Inferior parietal cortex (tissue), 1 donor: ENCODE data around the gene TRIM67.
"Not testable (repeated sequence)": the region's sequence is repeated elsewhere in the genome, so short reads cannot be mapped to it uniquely, and the experiment has no call there.

Experiments
- DNase-seq: peaks from one replicate; pipeline ENCODE4 v3.0.0-alpha.2; 2016; ENCODE audit errors: extremely low spot score

Gene TRIM67

DNA sequence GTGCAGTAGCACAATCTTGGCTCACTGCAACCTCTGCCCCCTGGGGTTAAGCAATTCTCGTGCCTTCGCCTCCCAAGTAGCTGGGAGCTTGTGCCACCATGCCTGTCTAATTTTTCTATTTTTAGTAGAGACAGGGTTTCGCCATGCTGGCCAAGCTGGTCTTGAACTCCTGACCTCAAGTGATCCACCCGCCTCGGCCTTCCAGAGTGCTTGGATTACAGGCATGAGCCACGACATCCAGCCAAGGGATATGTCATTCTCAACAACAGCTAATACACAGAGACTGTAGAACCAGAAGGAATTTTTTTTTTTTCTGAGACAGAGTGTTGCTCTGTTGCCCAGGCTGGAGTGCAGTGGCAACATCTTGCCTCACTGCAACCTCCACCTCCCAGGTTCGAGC is 3.7 kb upstream of the TRIM67 start:
- not testable (repeated sequence) for DNase-seq

GRCh38 chr1:231159202-231159962 is 2.5 kb upstream of the TRIM67 start:
- DNase-seq: no peak

GRCh38 chr1:231159963-231160761 is 1.7 kb upstream of the TRIM67 start:
- DNase-seq: peak; percentile 48

GRCh38 chr1:231160895-231161666 is 777 bp upstream of the TRIM67 start:
- DNase-seq: peak; percentile 19

DNA sequence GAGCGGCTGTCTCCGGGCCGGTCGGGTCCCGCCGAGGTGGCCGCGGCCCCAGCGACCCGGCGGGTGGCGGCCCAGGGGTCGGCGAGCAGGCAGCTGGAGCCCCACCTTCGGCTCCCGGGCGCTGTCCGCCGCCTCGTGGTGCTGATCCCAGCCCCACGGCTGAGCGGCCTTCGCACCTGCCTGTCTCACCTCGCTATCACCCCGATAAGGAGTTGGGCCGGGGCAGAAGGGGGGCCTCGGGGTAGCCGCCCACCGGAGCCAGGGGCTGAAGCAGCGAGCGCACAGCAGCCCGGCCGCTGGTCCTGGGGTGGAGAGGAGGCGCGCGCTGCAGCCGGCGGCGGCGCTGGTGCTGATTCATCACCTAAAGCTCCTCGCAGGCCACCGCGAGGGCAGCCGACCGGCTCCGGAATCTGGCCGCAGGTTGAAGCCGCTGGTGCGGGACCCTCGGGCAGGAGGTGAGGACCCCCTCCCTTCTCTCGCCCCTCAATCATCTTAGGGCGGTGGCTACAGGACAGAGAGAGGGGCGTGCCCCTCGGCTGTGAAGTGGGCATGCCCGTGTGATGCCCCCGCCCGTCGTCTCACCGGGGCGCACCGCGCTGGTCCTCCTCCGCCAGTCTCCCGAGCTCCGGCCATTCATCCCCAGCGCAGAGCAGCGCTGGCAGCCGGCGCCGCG is 575 bp downstream of the TRIM67 start:
- DNase-seq: no peak

DNA sequence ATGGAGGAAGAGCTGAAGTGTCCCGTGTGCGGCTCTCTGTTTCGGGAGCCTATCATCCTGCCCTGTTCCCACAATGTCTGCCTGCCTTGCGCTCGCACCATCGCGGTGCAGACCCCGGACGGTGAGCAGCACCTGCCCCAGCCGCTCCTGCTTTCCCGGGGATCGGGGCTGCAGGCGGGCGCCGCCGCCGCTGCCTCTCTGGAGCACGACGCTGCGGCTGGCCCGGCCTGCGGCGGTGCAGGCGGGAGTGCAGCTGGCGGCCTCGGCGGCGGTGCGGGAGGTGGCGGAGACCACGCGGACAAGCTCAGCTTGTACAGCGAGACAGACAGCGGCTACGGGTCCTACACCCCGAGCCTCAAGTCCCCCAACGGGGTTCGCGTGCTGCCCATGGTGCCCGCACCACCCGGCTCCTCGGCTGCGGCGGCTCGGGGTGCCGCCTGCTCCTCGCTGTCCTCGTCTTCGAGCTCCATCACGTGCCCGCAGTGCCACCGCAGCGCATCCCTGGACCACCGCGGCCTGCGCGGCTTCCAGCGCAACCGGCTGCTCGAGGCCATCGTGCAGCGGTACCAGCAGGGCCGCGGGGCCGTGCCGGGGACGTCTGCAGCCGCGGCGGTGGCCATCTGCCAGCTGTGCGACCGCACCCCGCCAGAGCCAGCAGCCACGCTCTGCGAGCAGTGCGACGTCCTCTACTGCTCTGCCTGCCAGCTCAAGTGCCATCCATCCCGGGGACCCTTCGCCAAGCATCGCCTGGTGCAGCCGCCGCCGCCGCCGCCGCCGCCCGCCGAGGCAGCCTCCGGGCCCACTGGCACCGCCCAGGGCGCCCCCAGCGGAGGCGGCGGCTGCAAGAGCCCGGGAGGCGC is 1.3 kb downstream of the TRIM67 start:
- DNase-seq: no peak

GRCh38 chr1:231163830-231164427 is 2.1 kb downstream of the TRIM67 start:
- DNase-seq: no peak

GRCh38 chr1:231165371-231165770 is 3.5 kb downstream of the TRIM67 start:
- DNase-seq: no peak

DNA sequence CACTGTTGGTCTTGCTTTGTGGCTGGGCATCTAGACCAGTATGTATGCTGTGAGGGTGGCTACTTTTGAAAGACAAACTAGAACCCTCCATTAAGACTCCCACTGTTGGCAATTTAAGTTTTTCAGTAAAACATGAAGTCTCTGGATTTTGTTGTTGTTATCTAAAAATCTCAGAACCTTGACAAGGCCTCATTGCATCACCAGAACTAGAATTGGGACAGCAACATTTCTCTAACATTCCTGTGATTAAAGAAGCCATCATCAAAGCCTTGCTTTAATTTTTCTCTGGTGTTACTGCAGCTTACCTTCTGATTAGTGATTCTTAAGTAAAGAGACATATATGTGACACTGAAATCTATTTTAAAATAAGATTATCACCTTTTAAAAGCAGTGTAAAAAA is 4.5 kb downstream of the TRIM67 start:
- DNase-seq: no peak

DNA sequence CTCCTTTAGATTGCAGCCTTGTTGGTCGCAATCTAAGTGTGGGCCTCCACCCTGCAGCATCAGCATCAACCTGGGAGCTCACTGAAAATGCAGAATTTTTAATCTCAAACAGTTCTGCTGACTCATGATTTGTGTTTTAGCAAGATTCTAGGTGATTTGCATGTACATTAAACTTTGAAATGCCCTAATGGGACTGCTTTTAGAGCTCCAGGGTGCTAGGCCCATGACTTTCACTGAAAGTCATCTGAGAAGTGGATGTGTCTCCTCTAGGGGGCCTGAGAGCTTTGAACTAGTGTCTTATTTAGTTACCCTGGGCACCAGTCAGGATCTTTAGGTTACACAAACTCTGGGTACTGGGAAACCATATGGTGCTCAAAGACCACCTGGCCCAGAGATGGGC is 9.0 kb downstream of the TRIM67 start:
- DNase-seq: no peak

DNA sequence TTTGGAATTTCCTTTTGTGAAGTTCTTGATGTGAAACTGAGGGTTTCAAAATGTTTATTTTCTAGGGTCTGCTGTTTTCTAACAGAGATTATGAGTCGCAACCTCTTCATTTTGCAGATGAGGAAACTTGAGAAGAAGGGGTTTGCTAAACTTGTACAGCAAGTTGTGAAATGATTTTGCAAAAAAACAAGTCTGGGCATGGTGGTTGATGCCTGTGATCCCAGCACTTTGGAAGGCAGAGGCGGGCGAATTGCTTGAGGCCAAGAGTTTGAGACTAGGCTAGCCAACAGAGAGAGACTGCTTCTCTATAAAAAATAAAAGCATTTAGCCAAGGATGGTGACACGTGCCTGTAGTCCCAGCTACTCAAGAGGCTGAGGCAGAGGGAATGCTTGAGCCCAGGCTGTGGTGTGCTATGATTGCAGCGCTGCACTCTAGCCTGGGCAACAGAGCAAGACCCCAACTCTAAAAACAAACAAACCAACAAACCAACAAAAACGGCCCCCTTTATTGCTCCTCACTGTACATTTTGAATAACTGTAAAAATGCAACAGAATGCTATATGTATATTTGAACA is 9.9 kb downstream of the TRIM67 start:
- no peak for DNase-seq

GRCh38 chr1:231172411-231172810 is 10.6 kb downstream of the TRIM67 start:
- DNase-seq: no peak

DNA sequence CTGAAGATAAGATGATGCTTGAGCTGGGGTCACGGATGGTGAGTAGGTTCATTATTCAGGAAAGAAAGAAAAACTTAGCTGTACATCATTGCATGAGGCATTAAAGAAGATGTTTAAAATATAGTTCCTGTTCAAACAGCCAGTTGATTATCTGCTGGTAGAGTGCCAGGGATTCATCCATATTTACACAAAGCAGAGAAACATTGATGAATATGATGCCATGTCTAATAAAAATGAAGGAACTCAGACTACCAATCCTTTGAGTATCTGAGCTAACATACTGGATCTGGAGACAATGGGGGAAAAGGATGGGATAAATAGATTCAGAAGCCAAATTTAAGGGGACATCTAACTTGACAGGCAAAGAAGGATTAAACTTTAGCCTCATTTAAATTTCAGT is 14.6 kb downstream of the TRIM67 start:
- DNase-seq: no peak

GRCh38 chr1:231177226-231177625 is 15.4 kb downstream of the TRIM67 start:
- no peak for DNase-seq

GRCh38 chr1:231177936-231178335 is 16.1 kb downstream of the TRIM67 start:
- no peak for DNase-seq

DNA sequence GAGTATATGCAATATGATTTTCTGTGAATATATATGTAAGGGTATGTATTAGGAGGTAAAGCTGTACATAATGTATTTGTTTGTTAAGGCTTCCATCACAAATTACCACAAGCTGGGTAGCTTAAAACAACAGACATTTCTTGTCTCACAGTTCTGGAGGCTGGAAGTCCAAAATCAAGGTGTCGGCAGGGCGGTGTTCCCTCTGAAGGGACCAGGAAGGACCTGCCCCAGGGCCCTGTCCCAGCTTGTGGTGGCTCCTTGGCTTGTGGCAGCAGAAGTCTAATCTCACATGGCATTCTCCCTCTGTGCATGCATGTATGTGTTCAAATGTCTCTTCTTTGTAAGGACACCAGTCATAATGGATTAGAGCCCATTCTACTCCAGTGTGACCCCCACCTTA is 17.1 kb downstream of the TRIM67 start:
- no peak for DNase-seq

GRCh38 chr1:231180034-231180433 is 18.2 kb downstream of the TRIM67 start:
- no peak for DNase-seq

DNA sequence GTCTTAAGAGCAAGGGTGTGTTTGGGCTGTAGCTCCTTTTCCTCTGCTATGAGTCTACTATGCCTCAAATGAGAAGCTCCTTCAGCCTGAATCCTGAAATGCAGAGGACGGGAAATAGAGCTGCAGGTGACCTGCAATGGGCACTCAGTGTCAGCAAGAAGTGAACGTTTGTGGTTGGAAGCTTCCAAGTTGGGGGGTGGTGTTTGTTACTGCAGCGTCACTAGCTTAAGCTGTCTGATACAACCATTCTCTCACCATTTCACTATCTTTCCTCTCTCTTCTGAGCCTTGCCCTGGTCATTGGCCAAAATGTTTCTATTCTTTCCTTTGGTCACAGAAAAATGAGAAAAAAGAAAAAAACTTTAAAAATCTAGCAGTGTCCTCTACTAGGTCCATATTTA is 19.4 kb downstream of the TRIM67 start:
- DNase-seq: no peak

GRCh38 chr1:231182317-231182716 is 20.5 kb downstream of the TRIM67 start:
- DNase-seq: no peak
